K562 (cell line): ENCODE data around the gene FAM193A. TPM values are rescaled to one million over a fixed set of nuclear protein-coding genes. Genes with fewer than 3 reads are reported as not detected.

Experiments
- EGR1 ChIP-seq: fragments of 450-650 bp; conservative IDR thresholded peaks from 2 replicates; pipeline ENCODE4 v1.6.1; 2017; ENCODE audit warnings: mild to moderate bottlenecking
- GTF2F1 ChIP-seq: IDR thresholded peaks from 2 replicates; pipeline ENCODE4 v1.6.1; 2011; ENCODE audit warnings: low read depth, low read length, improper control_type of control experiment
- HSF4 ChIP-seq: fragments of 250-450 bp; sonication (Bioruptor Pico); IDR thresholded peaks from 2 replicates; pipeline ENCODE4 v2.1.2; 2022; ENCODE audit warnings: mild to moderate bottlenecking, moderate library complexity, borderline replicate concordance
- NONO ChIP-seq, 2 experiments: fragments of 200-400 bp in 1 of 2; fragments of 450-650 bp in 1 of 2; formaldehyde crosslinking in 1 of 2; IDR thresholded peaks; 2 replicates each; pipeline ENCODE4 v1.6.1; 2017; ENCODE audit warnings: low read depth in 2 of 2, mild to moderate bottlenecking in 2 of 2, moderate library complexity in 2 of 2, low read length in 1 of 2
- RREB1 ChIP-seq: fragments of 250-450 bp; sonication (Bioruptor Pico); IDR thresholded peaks from 2 replicates; pipeline ENCODE4 v1.4.0; 2020
- SRSF1 ChIP-seq: fragments of 200-400 bp; formaldehyde crosslinking; IDR thresholded peaks from 2 replicates; pipeline ENCODE4 v1.6.1; 2017; ENCODE audit warnings: mild to moderate bottlenecking, low read depth, low read length, moderate library complexity
- YY1 ChIP-seq, 3 experiments: IDR thresholded peaks; 2 replicates each; pipeline ENCODE4 v1.6.1; 2011; ENCODE audit warnings: low read length in 2 of 3, mild to moderate bottlenecking in 2 of 3, moderate library complexity in 2 of 3, borderline replicate concordance in 1 of 3, control low read depth in 1 of 3, low read depth in 1 of 3; ENCODE audit not compliant: insufficient read depth in 3 of 3, insufficient replicate concordance in 2 of 3, control insufficient read depth in 1 of 3, insufficient read length in 1 of 3; ENCODE audit errors: extremely low read depth in 1 of 3
- ZBTB43 ChIP-seq: sonication (generic); formaldehyde crosslinking; IDR thresholded peaks from 2 replicates; pipeline ENCODE4 v1.8.0; 2023; ENCODE audit warnings: mild to moderate bottlenecking, missing genetic modification reagents
- ZNF146 ChIP-seq: IDR thresholded peaks from one replicate; pipeline ENCODE4 v1.6.1; 2018; ENCODE audit warnings: missing compliant biosample characterization; ENCODE audit not compliant: unreplicated experiment
- ZNF398 ChIP-seq: fragments of 250-450 bp; sonication (Bioruptor Pico); IDR thresholded peaks from 2 replicates; pipeline ENCODE4 v1.8.0; 2021; ENCODE audit warnings: moderate library complexity, mild to moderate bottlenecking, inconsistent platforms
- polyA plus RNA-seq, 8 experiments: library from polyadenylated mRNA; depleted of rRNA in 4 of 8; stranded (reverse) in 5 of 8; unstranded in 3 of 8; fragments of >200 nt; fragmentation: Nextera tagmentation in 2 of 8; fragmentation: Illumina TruSeq in 1 of 8; extraction: Ambion mirVana in 2 of 8; extraction: Trizol in 1 of 8; gene quantifications; 2 replicates each; pipeline versions ENCODE4 v1.2.1 to v1.2.3, GENCODE V29; 2011 to 2014; ENCODE audit warnings: inconsistent platforms in 1 of 8, missing spikeins in 1 of 8
- total RNA-seq, 7 experiments: library from RNA; depleted of rRNA in 6 of 7; stranded (reverse); fragments of >200 nt in 6 of 7; fragmentation: Illumina TruSeq in 2 of 7; extraction: Trizol in 2 of 7; gene quantifications; 2 replicates each; pipeline versions ENCODE4 v1.2.1 to v1.2.3, GENCODE V29; 2011 to 2021; ENCODE audit warnings: low replicate concordance in 1 of 7
- TF ChIP-seq, protein P1 (sequence below): fragments of 250-450 bp; sonication (Bioruptor Pico); IDR thresholded peaks from 2 replicates; pipeline ENCODE4 v1.5.0; 2021
- TF ChIP-seq, protein P2 (sequence below): sonication (generic); formaldehyde crosslinking; IDR thresholded peaks from 2 replicates; pipeline ENCODE4 v1.8.1; 2022; ENCODE audit warnings: missing genetic modification reagents

The FAM193A gene
- total and polyA plus RNA-seq, 9 of the 15 experiments (the other 6 are each of a cell fraction or from before 2014, with no cell fraction given): 0.46 to 24.6 (median 9.6) TPM

DNA sequence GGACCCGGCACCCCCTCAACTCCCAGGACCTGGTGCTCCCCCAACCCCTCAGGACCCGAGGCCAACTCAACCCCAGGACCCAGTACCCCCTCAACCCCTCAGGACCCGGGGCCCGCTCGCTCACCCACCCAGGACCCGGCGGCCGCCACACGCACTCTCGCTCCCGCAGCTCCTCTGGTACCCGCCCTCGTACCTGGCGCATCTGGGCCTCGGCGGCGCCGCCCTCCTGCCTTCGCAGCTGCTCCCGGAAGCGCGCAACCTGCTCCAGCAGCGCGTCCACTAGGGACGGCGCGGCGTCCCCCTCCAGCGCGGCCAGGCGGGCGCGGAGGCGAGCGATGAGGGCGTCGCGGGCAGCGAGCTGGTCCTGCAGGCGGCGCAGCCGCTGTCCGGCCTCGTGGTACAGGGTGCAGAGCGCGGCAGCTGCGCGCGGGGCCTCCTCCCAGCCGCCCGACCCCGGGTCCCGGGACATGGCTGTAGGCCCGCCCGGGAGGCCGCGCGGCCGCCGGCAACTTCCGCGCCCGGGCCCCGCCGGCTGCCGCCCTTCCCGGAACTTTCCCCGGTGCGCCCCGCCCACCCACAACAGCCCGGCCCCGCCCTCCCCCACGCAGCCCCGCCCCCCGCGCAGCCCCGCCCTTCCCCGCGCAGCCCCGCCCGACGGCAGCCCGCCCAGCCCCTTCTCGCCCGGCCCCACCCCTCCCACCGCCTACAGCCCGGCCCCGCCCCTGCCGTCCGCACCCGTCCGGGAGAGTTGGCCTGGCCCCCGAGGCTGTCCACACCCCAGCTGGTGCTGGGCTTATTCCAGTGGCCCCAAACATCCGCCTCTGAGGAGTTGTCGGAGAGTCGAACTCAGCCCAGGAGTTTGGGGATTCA, 219.6 kb downstream of the FAM193A start, which contains the start of gene TNIP2 (continued):
- no peak for TF ChIP-seq RREB1
- TF ChIP-seq, protein P1, sequence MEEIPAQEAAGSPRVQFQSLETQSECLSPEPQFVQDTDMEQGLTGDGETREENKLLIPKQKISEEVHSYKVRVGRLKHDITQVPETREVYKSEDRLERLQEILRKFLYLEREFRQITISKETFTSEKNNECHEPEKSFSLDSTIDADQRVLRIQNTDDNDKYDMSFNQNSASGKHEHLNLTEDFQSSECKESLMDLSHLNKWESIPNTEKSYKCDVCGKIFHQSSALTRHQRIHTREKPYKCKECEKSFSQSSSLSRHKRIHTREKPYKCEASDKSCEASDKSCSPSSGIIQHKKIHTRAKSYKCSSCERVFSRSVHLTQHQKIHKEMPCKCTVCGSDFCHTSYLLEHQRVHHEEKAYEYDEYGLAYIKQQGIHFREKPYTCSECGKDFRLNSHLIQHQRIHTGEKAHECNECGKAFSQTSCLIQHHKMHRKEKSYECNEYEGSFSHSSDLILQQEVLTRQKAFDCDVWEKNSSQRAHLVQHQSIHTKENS: no peak
- TF ChIP-seq, protein P2, sequence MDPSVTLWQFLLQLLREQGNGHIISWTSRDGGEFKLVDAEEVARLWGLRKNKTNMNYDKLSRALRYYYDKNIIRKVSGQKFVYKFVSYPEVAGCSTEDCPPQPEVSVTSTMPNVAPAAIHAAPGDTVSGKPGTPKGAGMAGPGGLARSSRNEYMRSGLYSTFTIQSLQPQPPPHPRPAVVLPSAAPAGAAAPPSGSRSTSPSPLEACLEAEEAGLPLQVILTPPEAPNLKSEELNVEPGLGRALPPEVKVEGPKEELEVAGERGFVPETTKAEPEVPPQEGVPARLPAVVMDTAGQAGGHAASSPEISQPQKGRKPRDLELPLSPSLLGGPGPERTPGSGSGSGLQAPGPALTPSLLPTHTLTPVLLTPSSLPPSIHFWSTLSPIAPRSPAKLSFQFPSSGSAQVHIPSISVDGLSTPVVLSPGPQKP (CRISPR knock-in tag): no peak
- TF ChIP-seq ZBTB43: peak; percentile 45; the same call in 1 of the 2 replicates
- TF ChIP-seq HSF4: no peak
- TF ChIP-seq SRSF1: no peak
- 0 out of 2 replicates have a peak, but pooled peaks have one; percentile 14 for TF ChIP-seq EGR1
- no peak for TF ChIP-seq ZNF398 (CRISPR knock-in tag)
- no peak for TF ChIP-seq ZNF146 (CRISPR knock-in tag)
- peak in 2 of 3 experiments; percentile 58 to 70 for TF ChIP-seq YY1 (IDR thresholded peaks at IDR 0.05; ENCODE audit: borderline replicate concordance in 1 of 3, control insufficient read depth in 1 of 3, extremely low read depth in 1 of 3, insufficient read depth in 3 of 3, insufficient read length in 1 of 3, insufficient replicate concordance in 2 of 3, low read depth in 1 of 3, low read length in 2 of 3)
- peak; percentile 90 to 97; a peak in 3 of 4 replicates for TF ChIP-seq NONO (IDR thresholded peaks at IDR 0.05; ENCODE audit: low read depth in 2 of 2, low read length in 1 of 2)
- TF ChIP-seq GTF2F1: no peak
